HepG2 (cell line): ENCODE data around the gene RBM23. TPM values are rescaled to one million over a fixed set of nuclear protein-coding genes. Genes with fewer than 3 reads are reported as not detected.

ENCODE experiments used
- ATAC-seq: fragments of 200-7000 bp; cut with Tn5 transposase; 3 replicates; pipeline ENCODE4 v1.9.1; 2020; ENCODE audit warnings: mild to moderate bottlenecking, moderate library complexity
- BruUV-seq: library from RNA; stranded (reverse); fragments of 400-500 nt; replicated peaks from 2 replicates; lab custom pipeline; 2021; lab: Mats Ljungman, UMichigan
- CTCF ChIA-PET: fragments of 300-600 bp; formaldehyde crosslinking; extraction: SDS; loops from one replicate; lab custom pipeline; 2021; ENCODE audit warnings: low total read pairs, inconsistent platforms, low intra/inter-chr PET ratio; lab: Yijun Ruan, JAX
- POLR2A ChIA-PET: fragments of 350-600 bp; sonication (Branson Sonifier 250); formaldehyde crosslinking; loops from one replicate; lab custom pipeline; 2020; ENCODE audit warnings: antibody characterized with exemption, inconsistent platforms; lab: Yijun Ruan, JAX
- DNase-seq: peaks from one replicate; pipeline ENCODE4 v3.0.0-alpha.2; 2015; ENCODE audit warnings: low spot score
- FAIRE-seq: peaks from 3 replicates; lab custom pipeline; 2011; peaks lifted over from hg19 to GRCh38; lab: Jason Lieb, UNC
- H2AFZ ChIP-seq: one replicate; pipeline ENCODE4 v1.6.1; 2011; ENCODE audit warnings: low read length, inconsistent platforms
- H3K27ac ChIP-seq: fragments of 300-600 bp; 3 replicates; pipeline ENCODE4 v1.8.0; 2011; ENCODE audit warnings: mixed run types, mild to moderate bottlenecking, mixed read lengths, low read length, inconsistent platforms; ENCODE audit not compliant: insufficient read depth; ENCODE audit errors: extremely low read length
- H3K27me3 ChIP-seq, 2 experiments: fragments of 200-600 bp in 1 of 2; 2 replicates in 1 of 2; 3 replicates in 1 of 2; pipeline versions ENCODE4 v1.6.0 to v1.8.0; 2011; ENCODE audit warnings: low read length in 2 of 2, mild to moderate bottlenecking in 2 of 2, moderate library complexity in 2 of 2, inconsistent platforms in 1 of 2; ENCODE audit not compliant: insufficient read depth in 2 of 2, control insufficient read depth in 1 of 2
- H3K36me3 ChIP-seq, 2 experiments: fragments of 200-600 bp in 1 of 2; replicated peaks in 1 of 2; 2 replicates in 1 of 2; 3 replicates in 1 of 2; pipeline versions ENCODE4 v1.5.1 to v1.8.0; 2011; ENCODE audit warnings: low read length in 2 of 2, inconsistent platforms in 1 of 2; ENCODE audit not compliant: insufficient read depth in 2 of 2, control insufficient read depth in 1 of 2
- H3K4me1 ChIP-seq: 2 replicates; pipeline ENCODE4 v1.5.1; 2012; ENCODE audit warnings: low read length, inconsistent platforms; ENCODE audit not compliant: insufficient read depth
- H3K4me2 ChIP-seq: 2 replicates; pipeline ENCODE4 v1.6.0; 2011; ENCODE audit warnings: low read depth, low read length, inconsistent platforms
- H3K4me3 ChIP-seq, 3 experiments: fragments of 200-600 bp in 1 of 3; sonication (generic), shearing (Covaris generic) in 1 of 3; replicated peaks in 1 of 3; 2 replicates each; pipeline ENCODE4 v1.5.1; 2011 to 2016; ENCODE audit warnings: low read length in 3 of 3, inconsistent platforms in 2 of 3, low read depth in 2 of 3, mild to moderate bottlenecking in 2 of 3, control low read depth in 1 of 3, mixed read lengths in 1 of 3; ENCODE audit not compliant: insufficient read depth in 1 of 3
- H3K79me2 ChIP-seq: one replicate; pipeline ENCODE4 v1.6.1; 2011; ENCODE audit warnings: low read length, inconsistent platforms; ENCODE audit not compliant: insufficient read depth
- H3K9ac ChIP-seq: 2 replicates; pipeline ENCODE4 v1.6.0; 2011; ENCODE audit warnings: mild to moderate bottlenecking, low read depth, low read length, inconsistent platforms; ENCODE audit not compliant: insufficient read depth
- H3K9me3 ChIP-seq: 2 replicates; pipeline ENCODE4 v1.5.1; 2012; ENCODE audit warnings: mild to moderate bottlenecking, low read length
- H4K20me1 ChIP-seq: 2 replicates; pipeline ENCODE4 v1.6.0; 2011; ENCODE audit warnings: inconsistent platforms, mild to moderate bottlenecking, low read length, moderate library complexity; ENCODE audit not compliant: insufficient read depth
- ARID4A ChIP-seq: sonication (generic); formaldehyde crosslinking; IDR thresholded peaks from 2 replicates; pipeline ENCODE4 v1.5.0; 2020; ENCODE audit warnings: mild to moderate bottlenecking, missing genetic modification reagents, borderline replicate concordance
- RBFOX2 ChIP-seq: fragments of 200-400 bp; formaldehyde crosslinking; IDR thresholded peaks from 2 replicates; pipeline ENCODE4 v1.6.1; 2017; ENCODE audit warnings: low read depth, mild to moderate bottlenecking, low read length
- ZNF704 ChIP-seq: sonication (generic); formaldehyde crosslinking; IDR thresholded peaks from 2 replicates; pipeline ENCODE4 v1.8.1; 2023; ENCODE audit warnings: mild to moderate bottlenecking, inconsistent platforms, moderate library complexity, missing genetic modification reagents, borderline replicate concordance
- ZSCAN31 ChIP-seq: sonication (generic); formaldehyde crosslinking; IDR thresholded peaks from 2 replicates; pipeline ENCODE4 v1.5.0; 2020; ENCODE audit warnings: low read depth, mild to moderate bottlenecking, missing genetic modification reagents
- WGBS: methylation state at CpG from one replicate; pipeline ENCODE4 v1.1.6; 2017; ENCODE audit warnings: low lambda C conversion rate; 5-methylcytosine and 5-hydroxymethylcytosine counted together
- in situ Hi-C: cut with HindIII; loops from 2 replicates; pipeline ENCODE4 v1.10.0; 2017; ENCODE audit warnings: low pct_unique_long_range_greater_than_20kb; ENCODE audit not compliant: extremely low pct_ligation_motif_present
- intact Hi-C: fragments of 100-400 bp; cut with micrococcal nuclease; formaldehyde crosslinking; loops from one replicate; pipeline ENCODE4 v1.10.0; 2022; ENCODE audit not compliant: unreplicated experiment
- polyA plus RNA-seq, 8 experiments: library from polyadenylated mRNA; depleted of rRNA in 3 of 8; stranded (reverse) in 7 of 8; unstranded in 1 of 8; fragments of >200 nt; fragmentation: Illumina TruSeq in 4 of 8; extraction: Trizol in 4 of 8; gene quantifications; 2 replicates each; pipeline versions ENCODE4 v1.2.1 to v1.2.3, GENCODE V29; 2011 to 2016; ENCODE audit warnings: low read depth in 4 of 8, missing spikeins in 1 of 8, mixed read lengths in 1 of 8; ENCODE audit not compliant: insufficient read depth in 1 of 8
- total RNA-seq, 5 experiments: library from RNA; depleted of rRNA; stranded (reverse); fragments of >200 nt; fragmentation: Illumina TruSeq; extraction: Trizol; gene quantifications; 2 replicates each; pipeline ENCODE4 v1.2.3, GENCODE V29; 2016; ENCODE audit warnings: low read depth in 1 of 5

Gene RBM23
- total and polyA plus RNA-seq, 2 of the 13 experiments (the other 11 are each of a cell fraction or from before 2014, with no cell fraction given), result 1.5 to 2.1 TPM

- DNase-seq, result no peak
- H3K4me3 ChIP-seq, result no peak overlapping the region
- peaks cover 48 to 57% of the 10 kb centered on the region in 2 experiments for H3K36me3 ChIP-seq
Observed at GRCh38 chr14:22926316-22926715, 7.4 kb upstream of the RBM23 start.

More at GRCh38 chr14:22926316-22926715, 7.4 kb upstream of the RBM23 start:
- Histone ChIP-seq H2AFZ (no peak overlapping the region), H3K4me2 (no peak overlapping the region), H3K79me2 (peaks cover 21% of the 10 kb centered on the region), H3K9me3 (no peaks in the 10 kb centered on the region), H3K27ac (no peak overlapping the region), H3K9ac (no peak overlapping the region), H3K27me3 (no peaks in the 10 kb centered on the region; a peak in 1 of 5 replicates), H4K20me1 (no peaks in the 10 kb centered on the region), H3K4me1 (peaks cover 27% of the 10 kb centered on the region)
- ChIA-PET CTCF (no interaction called here), POLR2A (interaction anchor here (1.4 to 6.1 kb wide), 5 partner anchors 9 to 56 kb away, joined by 5 to 112 read pairs (median 27); partner anchors contain the start of genes AJUBA, HAUS4, LRP10 and RBM23)
- BruUV-seq, result no TSS peak
- intact Hi-C loops (no loop called here), in situ Hi-C loops (no loop called here)
- 97% methylated on average over 4 of the region's 4 CpGs for WGBS
- TF ChIP-seq ARID4A (CRISPR knock-in tag) (0 out of 2 replicates have a peak, but pooled peaks have one; percentile 8), RBFOX2 (peak; percentile 71), ZSCAN31 (no peak), ZNF704 (CRISPR knock-in tag) (no peak)
- no peak for ATAC-seq
- no peak for FAIRE-seq
